NCI-H510A treated with DMSO at 0.1 percent for 48 hours (cell line): ENCODE measurements around the gene RABGAP1L.
"Not testable (repeated sequence)": the region's sequence is repeated elsewhere in the genome, so short reads cannot be mapped to it uniquely, and the experiment has no call there.

Experiments used
- DNase-seq: peaks from one replicate; lab custom pipeline; 2025; lab: John Stamatoyannopoulos, UW

Gene RABGAP1L

DNA sequence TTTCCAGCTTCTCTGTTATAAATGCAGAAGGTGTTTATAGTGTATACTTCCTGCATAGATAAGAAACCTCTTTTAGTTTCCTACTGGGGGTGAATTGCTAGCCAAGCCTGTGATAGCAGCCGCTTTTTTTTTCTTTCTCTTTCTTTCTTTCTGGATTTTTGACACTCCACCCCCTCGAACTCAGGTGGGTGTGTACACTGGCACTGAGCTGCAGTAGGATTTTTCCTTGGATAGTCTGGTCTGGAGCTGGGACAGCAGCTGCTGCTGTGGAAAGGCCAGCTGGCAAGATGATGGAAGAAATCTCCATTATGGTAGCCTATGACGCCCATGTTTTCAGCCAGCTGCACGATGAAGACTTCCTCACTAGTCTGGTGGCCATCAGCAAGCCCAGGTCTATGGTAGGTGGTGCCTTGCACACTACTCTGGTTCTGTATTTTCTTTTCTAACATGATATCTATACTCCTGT lies 717.9 kb downstream of the RABGAP1L start:
- DNase-seq = peak; percentile 96

GRCh38 chr1:174880171-174880570 lies 720.9 kb downstream of the RABGAP1L start:
- no peak for DNase-seq

DNA sequence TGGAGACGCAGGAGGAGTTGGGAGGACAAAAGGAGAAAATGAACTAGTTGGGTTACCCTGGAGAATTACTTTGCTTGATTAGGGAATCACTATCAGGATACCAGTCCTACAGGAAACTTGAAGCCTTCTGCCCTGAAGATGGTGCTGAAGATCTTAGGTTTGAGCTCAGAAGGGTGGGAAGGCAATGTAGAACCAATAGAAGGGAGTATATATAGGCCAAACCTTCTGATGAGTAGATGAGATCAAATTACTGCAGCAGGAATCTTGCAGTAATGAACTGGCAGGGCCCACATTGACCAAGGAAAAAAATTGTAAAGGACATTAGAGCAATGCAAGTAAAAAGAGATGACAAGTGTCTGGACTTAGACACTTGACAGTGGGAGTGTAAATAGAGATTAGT lies 724.1 kb downstream of the RABGAP1L start:
- DNase-seq = peak; percentile 54

DNA sequence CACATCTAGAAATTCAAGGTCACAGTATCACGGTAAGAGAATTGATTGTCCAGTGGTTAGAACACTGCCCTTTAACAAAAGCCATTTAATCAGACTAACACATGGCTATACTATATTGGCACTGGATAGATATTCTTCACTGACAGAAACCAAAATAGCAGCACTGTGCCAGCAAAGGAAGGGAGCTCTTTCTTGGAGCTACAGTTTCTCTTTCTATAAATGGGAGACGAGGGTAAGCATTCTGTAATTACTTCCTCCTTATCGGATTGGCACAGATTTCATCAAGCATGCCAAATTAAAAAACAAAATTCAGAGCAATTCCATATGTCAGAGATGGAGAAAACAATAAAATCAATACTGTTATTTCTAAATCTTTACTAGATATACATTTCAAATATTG lies 724.7 kb downstream of the RABGAP1L start:
- DNase-seq = no peak

DNA sequence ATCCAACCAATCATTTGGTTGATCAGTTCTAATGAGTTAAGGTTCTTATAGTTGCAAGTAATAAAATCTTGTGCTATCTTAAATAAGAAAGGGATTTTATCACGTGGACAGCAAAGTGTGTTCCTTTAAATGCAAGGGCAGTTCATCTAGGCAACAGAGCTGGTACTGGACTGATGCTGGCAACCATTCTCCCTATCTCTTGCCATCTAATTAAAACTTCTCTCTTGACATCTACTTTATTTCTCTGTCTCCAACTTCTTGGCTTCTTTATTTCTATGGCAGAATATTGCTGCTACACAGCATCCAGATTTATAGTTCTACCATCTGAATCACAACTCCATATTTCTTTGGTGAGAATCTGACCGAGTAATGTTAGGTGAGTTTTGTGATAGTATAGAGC lies 725.2 kb downstream of the RABGAP1L start:
- DNase-seq = no peak

DNA sequence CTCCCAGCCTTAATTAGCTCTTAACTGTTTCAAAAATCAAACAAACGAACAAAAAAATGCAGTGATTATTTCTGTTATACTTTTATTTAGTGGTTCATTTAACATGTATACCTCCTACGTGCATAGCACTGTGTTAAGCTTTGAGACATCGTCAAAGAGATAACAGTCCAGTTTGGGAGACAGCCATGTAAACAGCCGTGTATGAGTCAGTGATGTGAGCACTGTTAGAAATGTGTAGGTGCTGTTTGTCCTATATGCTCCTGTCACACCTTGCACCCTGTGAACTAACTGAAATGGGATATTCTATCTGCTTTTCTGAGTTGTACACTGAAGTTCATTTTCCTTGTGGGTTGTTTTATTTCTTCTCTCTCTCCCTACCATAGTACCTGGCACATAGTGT lies 730.7 kb downstream of the RABGAP1L start:
- DNase-seq = no peak

DNA sequence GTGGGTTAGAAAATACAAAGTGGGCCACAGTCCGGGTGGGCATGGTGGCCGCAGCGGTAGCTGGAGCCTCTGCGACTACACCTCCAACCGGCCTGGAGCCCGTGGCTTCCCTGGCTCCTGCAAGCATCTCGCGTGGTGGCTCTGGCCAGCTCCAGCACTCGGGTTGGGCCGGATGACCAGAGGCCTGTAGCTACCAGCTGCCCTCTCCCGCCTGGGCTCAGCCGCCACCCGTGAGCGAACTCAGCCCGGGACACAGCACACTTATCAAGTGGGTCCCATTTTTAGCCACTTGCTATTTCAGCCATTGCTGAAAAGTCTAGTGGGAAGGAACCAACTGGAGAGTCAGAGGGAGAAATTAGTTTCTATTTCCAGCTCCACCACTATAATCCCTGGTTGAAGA lies 732.7 kb downstream of the RABGAP1L start:
- DNase-seq = no peak

GRCh38 chr1:174894117-174894762 lies 734.9 kb downstream of the RABGAP1L start:
- no peak for DNase-seq

- DNase-seq = not testable (repeated sequence)
These were observed 736.3 kb downstream of the RABGAP1L start for GRCh38 chr1:174895610-174896009.

- DNase-seq = no peak
These were observed 738.9 kb downstream of the RABGAP1L start for GRCh38 chr1:174898102-174898797.

- DNase-seq = no peak
These were observed 741.0 kb downstream of the RABGAP1L start for GRCh38 chr1:174900317-174900716.

DNA sequence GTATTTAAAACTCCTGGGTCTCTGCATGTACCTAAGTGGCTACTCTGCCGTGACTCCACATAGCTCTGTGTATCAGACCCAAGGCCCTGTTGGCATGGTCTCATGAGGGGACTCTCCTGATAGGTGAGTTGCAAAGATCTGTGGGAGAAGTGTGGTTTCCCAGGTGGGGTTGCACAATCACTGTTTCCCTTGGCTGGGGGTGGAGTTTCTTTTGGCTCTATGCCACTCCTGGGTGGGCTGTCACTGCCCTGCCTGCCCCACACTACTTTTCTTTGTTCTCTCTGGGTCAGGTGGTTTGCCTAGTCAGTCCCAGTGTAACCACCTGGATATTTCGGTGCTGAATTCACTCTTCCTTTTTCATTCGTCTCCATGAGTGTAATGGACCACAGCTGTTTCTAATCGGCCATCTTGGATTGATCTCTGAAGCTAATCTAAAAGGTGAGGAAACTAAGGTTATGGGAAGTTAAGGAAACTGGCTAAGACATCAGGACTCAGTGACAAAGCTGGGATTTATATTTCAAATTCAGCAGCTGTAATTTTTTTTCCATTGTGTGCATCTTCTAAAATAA lies 743.3 kb downstream of the RABGAP1L start:
- DNase-seq = no peak

- no peak for DNase-seq
These were observed 752.3 kb downstream of the RABGAP1L start for GRCh38 chr1:174911606-174912005.

- no peak for DNase-seq
These were observed 752.9 kb downstream of the RABGAP1L start for GRCh38 chr1:174912264-174912663.

- DNase-seq = no peak
These were observed 754.0 kb downstream of the RABGAP1L start for GRCh38 chr1:174913225-174913903.

GRCh38 chr1:174914991-174915390 lies 755.7 kb downstream of the RABGAP1L start:
- DNase-seq = no peak

DNA sequence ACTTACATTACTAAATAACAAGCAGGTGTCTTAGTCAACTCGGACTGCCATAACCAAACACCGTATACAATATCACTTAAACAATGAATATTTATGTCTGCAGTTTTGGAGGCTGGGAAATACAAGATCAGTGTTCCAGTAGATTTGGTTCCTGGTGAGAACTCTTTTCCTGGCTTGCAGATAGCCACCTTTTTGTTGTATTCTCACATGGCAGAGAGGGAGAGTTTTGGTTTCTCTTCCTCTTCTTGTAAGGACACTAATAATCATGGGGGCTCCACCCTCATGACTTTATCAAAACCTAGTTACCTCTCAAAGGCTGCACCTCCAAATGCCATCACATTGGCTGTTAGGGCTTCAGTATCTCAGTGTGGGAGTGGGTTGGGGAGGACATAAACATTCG lies 757.5 kb downstream of the RABGAP1L start:
- no peak for DNase-seq

DNA sequence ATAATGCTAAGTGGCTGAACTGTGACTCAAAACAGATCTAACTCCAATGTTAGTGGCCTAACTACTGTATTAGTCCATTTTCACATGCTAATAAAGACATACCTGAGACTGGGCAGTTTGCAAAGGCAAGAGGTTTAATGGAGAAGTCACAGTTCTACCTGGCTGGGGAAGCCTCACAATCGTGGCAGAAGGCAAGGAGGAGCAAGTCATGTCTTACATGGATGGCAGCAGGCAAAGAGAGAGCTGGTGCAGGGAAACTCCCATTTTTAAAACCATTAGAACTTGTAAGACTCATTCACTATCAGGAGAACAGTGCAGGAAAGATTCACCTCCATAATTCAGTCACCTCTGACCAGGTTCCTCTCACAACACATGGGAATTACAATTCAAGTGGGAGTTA lies 760.8 kb downstream of the RABGAP1L start:
- no peak for DNase-seq

- DNase-seq = no peak
These were observed 762.8 kb downstream of the RABGAP1L start for GRCh38 chr1:174922121-174922520.

GRCh38 chr1:174923820-174924219 lies 764.5 kb downstream of the RABGAP1L start:
- no peak for DNase-seq

DNA sequence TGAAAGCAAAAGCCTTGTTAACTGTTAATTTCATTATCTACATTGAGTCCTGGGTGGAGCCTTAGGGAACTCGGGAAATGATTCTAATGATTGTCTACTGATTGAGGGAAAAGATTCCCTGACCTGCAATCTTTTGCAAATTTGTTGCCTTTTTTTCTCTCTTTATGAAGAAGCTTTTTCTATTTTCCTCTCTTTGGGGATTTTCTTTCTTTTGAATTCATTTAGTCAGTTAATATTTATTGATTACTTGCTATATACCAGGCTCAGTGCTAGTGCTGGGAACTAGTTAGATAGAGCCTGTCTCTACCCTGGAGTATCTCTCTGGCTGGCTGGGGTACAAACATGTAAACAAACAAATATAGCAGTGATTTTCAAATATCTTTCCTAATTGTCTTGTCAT lies 769.2 kb downstream of the RABGAP1L start:
- no peak for DNase-seq

- no peak for DNase-seq
These were observed 771.9 kb downstream of the RABGAP1L start for GRCh38 chr1:174931214-174931613.

GRCh38 chr1:174932587-174932986 lies 773.3 kb downstream of the RABGAP1L start:
- DNase-seq = no peak
